PC-9 (cell line): ENCODE data around the gene MFSD12. TPM values are rescaled to one million over a fixed set of nuclear protein-coding genes. Genes with fewer than 3 reads are reported as not detected.

Experiments
- BruUV-seq: library from RNA; stranded (reverse); fragments of 400-500 nt; replicated peaks from 2 replicates; lab custom pipeline; 2021; lab: Mats Ljungman, UMichigan
- CTCF ChIA-PET: fragments of 300-600 bp; sonication (Branson Sonifier 250); formaldehyde crosslinking; loops from one replicate; lab custom pipeline; 2022; ENCODE audit warnings: antibody characterized with exemption; lab: Charles Lee
- POLR2A ChIA-PET: fragments of 300-600 bp; sonication (Branson Sonifier 250); formaldehyde crosslinking; loops from one replicate; lab custom pipeline; 2022; ENCODE audit warnings: antibody characterized with exemption; ENCODE audit not compliant: unreplicated experiment; lab: Charles Lee
- DNase-seq, 2 experiments: peaks; one replicate each; pipeline versions ENCODE4 v3.0.0 to v3.0.0-alpha.2; 2015 to 2022; ENCODE audit warnings: mixed read lengths in 1 of 2
- H2AFZ ChIP-seq: fragments of 200-600 bp; sonication (generic); 2 replicates; pipeline ENCODE4 v1.8.1; 2017; ENCODE audit warnings: antibody characterized with exemption
- H3F3A ChIP-seq: fragments of 200-600 bp; sonication (generic); 2 replicates; pipeline ENCODE4 v1.8.1; 2017; ENCODE audit warnings: antibody characterized with exemption, mild to moderate bottlenecking, low read depth; ENCODE audit not compliant: insufficient read depth
- H3K27ac ChIP-seq: fragments of 200-600 bp; sonication (generic); 2 replicates; pipeline ENCODE4 v1.6.1; 2016; ENCODE audit warnings: mixed run types
- H3K27me3 ChIP-seq: fragments of 200-600 bp; sonication (generic); 2 replicates; pipeline ENCODE4 v1.6.1; 2016; ENCODE audit warnings: low read depth, mixed run types; ENCODE audit not compliant: insufficient read depth
- H3K36me3 ChIP-seq: fragments of 200-600 bp; sonication (generic); 2 replicates; pipeline ENCODE4 v1.6.1; 2016; ENCODE audit warnings: low read depth, mixed run types
- H3K4me1 ChIP-seq: fragments of 200-600 bp; sonication (generic); replicated peaks from 2 replicates; pipeline ENCODE4 v1.6.1; 2016; ENCODE audit warnings: mixed run types; ENCODE audit not compliant: insufficient read depth
- H3K4me2 ChIP-seq: fragments of 200-600 bp; sonication (generic); 2 replicates; pipeline ENCODE4 v1.6.1; 2017; ENCODE audit warnings: mixed run types
- H3K4me3 ChIP-seq: fragments of 200-600 bp; sonication (generic); 2 replicates; pipeline ENCODE4 v1.6.1; 2016; ENCODE audit warnings: mixed run types
- H3K79me2 ChIP-seq: fragments of 200-600 bp; sonication (generic); 2 replicates; pipeline ENCODE4 v1.6.1; 2017; ENCODE audit warnings: low read depth, mixed run types
- H3K9me2 ChIP-seq: fragments of 200-600 bp; sonication (generic); 2 replicates; pipeline ENCODE4 v1.8.1; 2017; ENCODE audit warnings: mild to moderate bottlenecking; ENCODE audit not compliant: insufficient read depth
- H3K9me3 ChIP-seq: fragments of 200-600 bp; sonication (generic); 2 replicates; pipeline ENCODE4 v1.8.1; 2016; ENCODE audit warnings: low read depth; ENCODE audit not compliant: insufficient read depth
- H4K20me1 ChIP-seq: fragments of 200-600 bp; sonication (generic); 2 replicates; pipeline ENCODE4 v1.8.1; 2017; ENCODE audit not compliant: insufficient read depth
- CTCF ChIP-seq: fragments of 200-600 bp; sonication (generic); conservative IDR thresholded peaks from 2 replicates; pipeline ENCODE4 v1.6.1; 2017; ENCODE audit warnings: mixed run types, antibody characterized with exemption, mild to moderate bottlenecking, moderate library complexity
- EZH2 ChIP-seq: fragments of 200-600 bp; sonication (generic); IDR thresholded peaks from 2 replicates; pipeline ENCODE4 v1.8.0; 2017; ENCODE audit warnings: antibody characterized with exemption, low read depth
- intact Hi-C: fragments of 100-400 bp; cut with micrococcal nuclease; formaldehyde crosslinking; loops from one replicate; pipeline ENCODE4 v1.10.0; 2022; ENCODE audit not compliant: unreplicated experiment
- total RNA-seq: library from RNA; stranded (reverse); gene quantifications from 2 replicates; pipeline ENCODE4 v1.2.3, GENCODE V29; 2021

MFSD12 gene
- total RNA-seq, 1 experiment from 2014 or later = 70.0 TPM

DNA sequence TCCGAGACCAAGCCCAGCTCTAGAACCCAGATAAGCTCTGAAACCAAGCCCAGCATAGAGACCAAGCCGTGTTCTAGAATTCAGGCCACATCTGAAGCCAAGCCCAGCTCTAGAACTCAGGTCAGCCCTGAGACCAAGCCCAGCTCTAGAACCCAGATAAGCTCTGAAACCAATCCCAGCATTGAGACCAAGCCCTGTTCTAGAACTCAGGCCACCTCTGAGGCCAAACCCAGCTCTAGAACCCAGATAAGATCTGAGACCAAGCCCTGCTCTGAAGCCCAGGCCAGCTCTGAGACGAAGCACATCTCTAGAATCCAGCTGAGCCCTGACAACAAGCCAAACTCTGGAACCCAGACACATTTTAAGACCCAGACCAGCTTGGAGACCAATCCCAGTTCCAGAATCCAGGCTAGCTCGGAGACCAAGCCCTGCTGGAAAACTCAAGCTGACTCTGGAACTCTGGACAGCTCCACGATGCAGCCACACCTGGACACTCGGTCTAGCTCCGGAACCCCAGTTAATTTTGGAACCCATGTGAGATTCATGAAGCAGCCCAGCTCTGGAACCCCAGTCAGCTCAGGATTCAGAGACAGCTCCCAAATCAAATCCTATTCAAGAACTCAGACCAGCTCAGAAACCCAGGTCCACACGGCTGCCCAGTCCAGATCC lies 33.7 kb upstream of the MFSD12 start:
- no peaks in the 10 kb centered on the region for H3K4me1 ChIP-seq
- ChIA-PET POLR2A (no interaction called here), CTCF (interaction anchor here (0.6 kb wide), 1 partner anchor 362 kb away, joined by 3 read pairs; no protein-coding TSS in a partner anchor)
- H3K4me2 ChIP-seq = no peak overlapping the region
- no peaks in the 10 kb centered on the region for H3K9me2 ChIP-seq
- no peaks in the 10 kb centered on the region for H3K36me3 ChIP-seq
- no peak overlapping the region for H3K4me3 ChIP-seq
- no peaks in the 10 kb centered on the region for H3K9me3 ChIP-seq
- DNase-seq = no peak
- peaks cover 3% of the 10 kb centered on the region; the same call in 1 of the 2 replicates for H3F3A ChIP-seq
- no peak overlapping the region for H2AFZ ChIP-seq
- intact Hi-C loops = no loop called here
- no peaks in the 10 kb centered on the region for H4K20me1 ChIP-seq
- BruUV-seq = no TSS peak
- TF ChIP-seq EZH2 (no peak), CTCF (no peak)
- peaks cover 13% of the 10 kb centered on the region; the same call in 1 of the 2 replicates for H3K27me3 ChIP-seq
- H3K27ac ChIP-seq = no peak overlapping the region
- no peaks in the 10 kb centered on the region for H3K79me2 ChIP-seq

- no TSS peak for BruUV-seq
- H3F3A ChIP-seq = peaks cover 3% of the 10 kb centered on the region; the same call in 1 of the 2 replicates
- H3K4me3 ChIP-seq = no peak overlapping the region
- H3K27ac ChIP-seq = no peak overlapping the region
- no peaks in the 10 kb centered on the region for H3K9me2 ChIP-seq
- H3K79me2 ChIP-seq = no peaks in the 10 kb centered on the region
- DNase-seq = no peak
- POLR2A ChIA-PET = no interaction called here
- intact Hi-C loops = no loop called here
- peaks cover 13% of the 10 kb centered on the region; the same call in 1 of the 2 replicates for H3K27me3 ChIP-seq
- TF ChIP-seq CTCF = no peak
- no peak for TF ChIP-seq EZH2
- H3K4me1 ChIP-seq = no peaks in the 10 kb centered on the region
- CTCF ChIA-PET = no interaction called here
- H3K36me3 ChIP-seq = no peaks in the 10 kb centered on the region
- no peak overlapping the region for H3K4me2 ChIP-seq
- no peaks in the 10 kb centered on the region for H4K20me1 ChIP-seq
- no peaks in the 10 kb centered on the region for H3K9me3 ChIP-seq
- no peak overlapping the region for H2AFZ ChIP-seq
These were observed 32.6 kb upstream of the MFSD12 start for GRCh38 chr19:3589949-3590348.

GRCh38 chr19:3589439-3589838 lies 32.1 kb upstream of the MFSD12 start:
- intact Hi-C loops = no loop called here
- H4K20me1 ChIP-seq = no peaks in the 10 kb centered on the region
- peaks cover 3% of the 10 kb centered on the region; the same call in 1 of the 2 replicates for H3F3A ChIP-seq
- no peaks in the 10 kb centered on the region for H3K9me3 ChIP-seq
- CTCF ChIA-PET = no interaction called here
- BruUV-seq = no TSS peak
- H2AFZ ChIP-seq = no peak overlapping the region
- H3K27ac ChIP-seq = no peak overlapping the region
- TF ChIP-seq EZH2 (no peak), CTCF (no peak)
- no peaks in the 10 kb centered on the region for H3K36me3 ChIP-seq
- DNase-seq = no peak
- POLR2A ChIA-PET = no interaction called here
- H3K4me3 ChIP-seq = no peak overlapping the region
- no peak overlapping the region for H3K4me2 ChIP-seq
- no peaks in the 10 kb centered on the region for H3K79me2 ChIP-seq
- peaks cover 11% of the 10 kb centered on the region; the same call in 1 of the 2 replicates for H3K27me3 ChIP-seq
- H3K9me2 ChIP-seq = no peaks in the 10 kb centered on the region
- no peaks in the 10 kb centered on the region for H3K4me1 ChIP-seq
